ENCODE results near the gene UBE2L3. TPM values are rescaled to one million over a fixed set of nuclear protein-coding genes. Genes with fewer than 3 reads are reported as not detected.

Gene UBE2L3
- total and polyA plus RNA-seq, 2 of the 13 experiments (the other 11 are each of a cell fraction or from before 2014, with no cell fraction given): 30.2 to 58.1 TPM

GRCh38 chr22:21657360-21658032 is 90.0 kb downstream of the UBE2L3 start (continued):
- TF ChIP-seq AKNA (CRISPR knock-in tag; IDR thresholded peaks at IDR 0.05; ENCODE audit: borderline replicate concordance) (no peak), FOXA3 (CRISPR knock-in tag; IDR thresholded peaks at IDR 0.05) (no peak; the same call in 1 of the 2 replicates), MXD4 (CRISPR knock-in tag; IDR thresholded peaks at IDR 0.05) (0 out of 2 replicates have a peak, but pooled peaks have one; percentile 43), ZNF264 (CRISPR knock-in tag; IDR thresholded peaks at IDR 0.05) (no peak), PAWR (CRISPR knock-in tag; IDR thresholded peaks at IDR 0.05; ENCODE audit: borderline replicate concordance) (no peak), ZNF691 (CRISPR knock-in tag; IDR thresholded peaks at IDR 0.05; ENCODE audit: borderline replicate concordance, low read depth) (0 out of 2 replicates have a peak, but pooled peaks have one; percentile 13), ZIK1 (CRISPR knock-in tag; IDR thresholded peaks at IDR 0.05; ENCODE audit: borderline replicate concordance, low read depth) (peak; percentile 55; the same call in 1 of the 2 replicates), BRCA1 (CRISPR knock-in tag; IDR thresholded peaks at IDR 0.05) (no peak), TEAD2 (CRISPR knock-in tag; IDR thresholded peaks at IDR 0.05) (no peak), CENPBD1 (CRISPR knock-in tag; IDR thresholded peaks at IDR 0.05; ENCODE audit: borderline replicate concordance, low read depth) (no peak), ARID5B (CRISPR knock-in tag; IDR thresholded peaks at IDR 0.05) (no peak; the same call in 1 of the 2 replicates), RFX1 (IDR thresholded peaks at IDR 0.05) (no peak), ZBTB7A (CRISPR knock-in tag; IDR thresholded peaks at IDR 0.05) (peak; percentile 49; the same call in 1 of the 2 replicates), ZMYM4 (CRISPR knock-in tag; IDR thresholded peaks at IDR 0.05) (peak; percentile 79), KDM1A (CRISPR knock-in tag; IDR thresholded peaks at IDR 0.05) (peak; percentile 28; the same call in 1 of the 2 replicates), HINFP (CRISPR knock-in tag; IDR thresholded peaks at IDR 0.05; ENCODE audit: low read depth) (no peak), HMG20B (CRISPR knock-in tag; conservative IDR thresholded peaks at IDR 0.05) (no peak)
